DND-41 (cell line): ENCODE data around the gene SCYGR6.
"Not testable (repeated sequence)": the region's sequence is repeated elsewhere in the genome, so short reads cannot be mapped to it uniquely, and the experiment has no call there.

Experiments used
- ATAC-seq: fragments of 200-7000 bp; cut with Tn5 transposase; 3 replicates; pipeline ENCODE4 v1.9.1; 2021; ENCODE audit warnings: low read depth; ENCODE audit not compliant: insufficient read depth
- DNase-seq: peaks from one replicate; pipeline ENCODE4 v3.0.0-alpha.2; 2020
- H2AFZ ChIP-seq: 2 replicates; pipeline ENCODE4 v1.6.0; 2012; ENCODE audit warnings: low read depth, low read length
- H3K27ac ChIP-seq: 2 replicates; pipeline ENCODE4 v1.5.1; 2012; ENCODE audit warnings: low read length, inconsistent platforms
- H3K27me3 ChIP-seq: fragments of 200-600 bp; sonication (generic); 2 replicates; pipeline ENCODE4 v1.6.0; 2012; ENCODE audit warnings: low read length, mild to moderate bottlenecking, inconsistent platforms; ENCODE audit not compliant: insufficient read depth, poor library complexity
- H3K36me3 ChIP-seq: 2 replicates; pipeline ENCODE4 v1.5.1; 2012; ENCODE audit warnings: low read length, inconsistent platforms; ENCODE audit not compliant: insufficient read depth
- H3K4me1 ChIP-seq: 2 replicates; pipeline ENCODE4 v1.5.1; 2012; ENCODE audit warnings: mild to moderate bottlenecking, low read length; ENCODE audit not compliant: insufficient read depth
- H3K4me2 ChIP-seq: 2 replicates; pipeline ENCODE4 v1.6.0; 2012; ENCODE audit warnings: mild to moderate bottlenecking, moderate library complexity, low read length, inconsistent platforms; ENCODE audit not compliant: insufficient read depth
- H3K4me3 ChIP-seq, 2 experiments: fragments of 200-600 bp in 1 of 2; shearing (Covaris generic) in 1 of 2; 2 replicates each; pipeline ENCODE4 v1.5.1; 2012 to 2016; ENCODE audit warnings: inconsistent platforms in 2 of 2, low read length in 2 of 2, mild to moderate bottlenecking in 2 of 2, low read depth in 1 of 2, moderate library complexity in 1 of 2
- H3K79me2 ChIP-seq: 2 replicates; pipeline ENCODE4 v1.6.0; 2012; ENCODE audit warnings: low read length, inconsistent platforms; ENCODE audit not compliant: insufficient read depth
- H3K9ac ChIP-seq: 2 replicates; pipeline ENCODE4 v1.6.0; 2012; ENCODE audit warnings: low read depth, mild to moderate bottlenecking, inconsistent platforms, low read length, moderate library complexity
- H3K9me3 ChIP-seq: 2 replicates; pipeline ENCODE4 v1.5.1; 2012; ENCODE audit warnings: low read length, moderate library complexity, mild to moderate bottlenecking, inconsistent platforms; ENCODE audit not compliant: insufficient read depth, severe bottlenecking
- H4K20me1 ChIP-seq: 2 replicates; pipeline ENCODE4 v1.6.0; 2012; ENCODE audit warnings: low read length; ENCODE audit not compliant: insufficient read depth
- EZH2 ChIP-seq: IDR thresholded peaks from 3 replicates; pipeline ENCODE4 v1.6.1; 2012; ENCODE audit warnings: borderline replicate concordance, low read depth, mild to moderate bottlenecking, moderate library complexity, low read length, inconsistent platforms; ENCODE audit not compliant: severe bottlenecking
- TF ChIP-seq, protein P1 (sequence below): IDR thresholded peaks from 2 replicates; pipeline ENCODE4 v1.5.1; 2012; ENCODE audit warnings: borderline replicate concordance, low read length, moderate library complexity, mild to moderate bottlenecking; ENCODE audit not compliant: poor library complexity, severe bottlenecking; ENCODE audit errors: extremely low read depth

Gene SCYGR6

DNA sequence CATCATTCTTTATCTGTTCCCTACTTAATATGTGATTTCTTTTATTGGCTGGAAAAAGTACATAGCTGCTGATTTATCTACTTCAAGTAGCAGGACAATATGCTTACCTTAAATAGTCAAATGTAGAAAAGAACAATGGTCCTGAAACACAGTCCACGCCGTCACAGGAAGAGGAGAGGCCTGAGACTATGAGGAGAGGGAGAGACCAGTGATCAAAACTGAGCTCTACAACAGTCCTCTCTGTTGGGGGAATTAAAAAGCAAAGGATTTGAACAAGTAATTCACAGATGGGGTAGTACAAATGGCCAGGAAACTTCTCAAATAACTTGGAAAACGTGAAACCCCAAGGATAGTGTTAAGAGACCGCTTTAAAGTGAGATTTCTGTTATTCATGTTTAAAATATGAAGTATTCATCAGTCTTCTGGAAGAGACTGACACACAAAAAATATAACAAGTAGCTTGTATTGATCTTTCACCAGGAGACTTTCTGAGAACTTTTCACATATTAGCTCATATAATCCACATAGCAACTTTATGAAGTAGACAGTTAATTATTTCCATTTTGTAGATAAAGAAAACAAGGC is 41.3 kb upstream of the SCYGR6 start:
- Histone ChIP-seq H2AFZ (no peak overlapping the region), H3K79me2 (no peaks in the 10 kb centered on the region), H3K4me3 (no peak overlapping the region), H4K20me1 (no peaks in the 10 kb centered on the region), H3K27me3 (no peaks in the 10 kb centered on the region), H3K27ac (no peak overlapping the region), H3K36me3 (no peaks in the 10 kb centered on the region), H3K4me1 (no peaks in the 10 kb centered on the region), H3K9me3 (no peaks in the 10 kb centered on the region), H3K9ac (no peak overlapping the region), H3K4me2 (no peak overlapping the region)
- TF ChIP-seq EZH2: no peak
- TF ChIP-seq, protein P1, sequence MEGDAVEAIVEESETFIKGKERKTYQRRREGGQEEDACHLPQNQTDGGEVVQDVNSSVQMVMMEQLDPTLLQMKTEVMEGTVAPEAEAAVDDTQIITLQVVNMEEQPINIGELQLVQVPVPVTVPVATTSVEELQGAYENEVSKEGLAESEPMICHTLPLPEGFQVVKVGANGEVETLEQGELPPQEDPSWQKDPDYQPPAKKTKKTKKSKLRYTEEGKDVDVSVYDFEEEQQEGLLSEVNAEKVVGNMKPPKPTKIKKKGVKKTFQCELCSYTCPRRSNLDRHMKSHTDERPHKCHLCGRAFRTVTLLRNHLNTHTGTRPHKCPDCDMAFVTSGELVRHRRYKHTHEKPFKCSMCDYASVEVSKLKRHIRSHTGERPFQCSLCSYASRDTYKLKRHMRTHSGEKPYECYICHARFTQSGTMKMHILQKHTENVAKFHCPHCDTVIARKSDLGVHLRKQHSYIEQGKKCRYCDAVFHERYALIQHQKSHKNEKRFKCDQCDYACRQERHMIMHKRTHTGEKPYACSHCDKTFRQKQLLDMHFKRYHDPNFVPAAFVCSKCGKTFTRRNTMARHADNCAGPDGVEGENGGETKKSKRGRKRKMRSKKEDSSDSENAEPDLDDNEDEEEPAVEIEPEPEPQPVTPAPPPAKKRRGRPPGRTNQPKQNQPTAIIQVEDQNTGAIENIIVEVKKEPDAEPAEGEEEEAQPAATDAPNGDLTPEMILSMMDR: no peak
- DNase-seq (no peak), ATAC-seq (no peak)

DNA sequence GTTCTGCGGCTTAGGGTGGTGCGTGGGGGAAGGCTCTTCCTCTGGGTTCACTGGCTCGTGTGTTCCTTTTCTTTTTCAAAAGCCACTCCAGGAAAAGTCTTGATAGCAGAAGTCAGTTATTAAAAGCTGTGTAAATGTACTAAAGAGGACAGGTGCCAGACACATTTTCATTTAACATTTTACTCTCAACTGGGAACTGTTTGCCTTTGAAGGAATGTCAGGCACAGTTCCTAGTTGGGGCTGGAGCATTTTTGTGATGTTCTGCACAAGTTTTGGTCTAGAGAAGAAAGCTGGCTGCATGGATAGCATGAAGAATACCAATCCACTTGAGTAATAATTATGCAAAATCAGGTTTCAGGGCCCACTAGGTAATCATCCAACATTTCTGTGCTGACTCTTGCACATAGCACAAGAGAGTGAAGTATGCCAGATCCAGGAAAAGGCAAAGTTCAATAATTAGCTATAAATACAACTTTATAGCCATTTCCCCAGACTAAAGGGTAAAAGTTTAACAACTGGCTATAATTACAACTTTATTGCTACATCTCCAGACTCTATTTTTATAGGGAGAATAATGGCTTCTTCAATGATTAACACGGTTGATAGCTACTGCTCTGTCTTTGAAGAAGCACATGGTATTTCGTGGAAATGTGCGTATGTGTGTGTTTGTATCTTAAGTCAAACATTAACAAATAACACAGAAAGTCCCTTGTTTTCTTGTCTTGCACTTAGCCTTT is 37.4 kb upstream of the SCYGR6 start:
- Histone ChIP-seq H3K4me3 (no peak overlapping the region), H3K36me3 (no peaks in the 10 kb centered on the region), H3K4me1 (no peaks in the 10 kb centered on the region), H2AFZ (no peak overlapping the region), H3K27me3 (no peaks in the 10 kb centered on the region), H4K20me1 (no peaks in the 10 kb centered on the region), H3K79me2 (no peaks in the 10 kb centered on the region), H3K27ac (no peak overlapping the region), H3K9me3 (no peaks in the 10 kb centered on the region), H3K9ac (no peak overlapping the region), H3K4me2 (no peak overlapping the region)
- TF ChIP-seq EZH2: no peak
- TF ChIP-seq, protein P1: no peak
- ATAC-seq (no peak), DNase-seq (no peak)

DNA sequence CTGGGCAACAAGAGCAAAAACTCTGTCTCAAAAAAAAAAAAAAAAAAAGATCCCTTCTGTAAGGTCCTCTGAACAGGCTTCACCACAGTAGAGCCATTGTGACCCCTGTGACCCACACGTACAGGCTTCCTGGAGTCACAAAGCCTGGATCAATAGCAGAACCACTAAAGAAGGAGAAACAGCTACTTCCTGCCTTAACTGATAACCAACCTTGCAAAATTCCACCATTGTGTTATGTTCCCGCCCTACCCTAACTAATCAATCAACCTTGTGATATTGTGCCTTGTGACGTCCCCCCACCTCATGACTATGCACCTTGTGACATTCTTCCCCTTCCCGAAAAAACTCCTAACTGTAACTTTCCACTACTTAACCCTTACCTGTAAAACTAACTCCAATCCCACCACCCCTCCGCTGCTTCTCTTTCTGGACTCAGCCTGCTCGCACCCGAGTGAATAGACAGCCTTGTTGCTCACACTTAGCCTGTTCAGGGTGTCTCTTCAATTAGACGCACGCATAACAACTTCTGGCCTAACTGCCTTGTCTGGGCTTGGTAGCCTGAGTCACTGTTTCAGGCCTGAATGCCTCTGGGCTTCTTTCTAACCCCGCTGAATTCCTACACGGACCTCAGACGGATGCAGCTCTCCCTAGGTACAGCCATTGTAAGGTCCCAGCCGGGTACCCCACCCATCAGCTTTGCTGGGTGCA is 35.0 kb upstream of the SCYGR6 start:
- H3K36me3 ChIP-seq: no peaks in the 10 kb centered on the region
- no peak for DNase-seq
- H3K9ac ChIP-seq: no peak overlapping the region
- no peak overlapping the region for H3K4me3 ChIP-seq
- no peak overlapping the region for H3K27ac ChIP-seq
- TF ChIP-seq, protein P1: no peak
- no peak for TF ChIP-seq EZH2
- no peaks in the 10 kb centered on the region for H3K4me1 ChIP-seq
- no peaks in the 10 kb centered on the region for H3K27me3 ChIP-seq
- no peak overlapping the region for H2AFZ ChIP-seq
- no peaks in the 10 kb centered on the region for H4K20me1 ChIP-seq
- H3K79me2 ChIP-seq: no peaks in the 10 kb centered on the region
- H3K4me2 ChIP-seq: no peak overlapping the region
- H3K9me3 ChIP-seq: no peaks in the 10 kb centered on the region
- ATAC-seq: no peak

DNA sequence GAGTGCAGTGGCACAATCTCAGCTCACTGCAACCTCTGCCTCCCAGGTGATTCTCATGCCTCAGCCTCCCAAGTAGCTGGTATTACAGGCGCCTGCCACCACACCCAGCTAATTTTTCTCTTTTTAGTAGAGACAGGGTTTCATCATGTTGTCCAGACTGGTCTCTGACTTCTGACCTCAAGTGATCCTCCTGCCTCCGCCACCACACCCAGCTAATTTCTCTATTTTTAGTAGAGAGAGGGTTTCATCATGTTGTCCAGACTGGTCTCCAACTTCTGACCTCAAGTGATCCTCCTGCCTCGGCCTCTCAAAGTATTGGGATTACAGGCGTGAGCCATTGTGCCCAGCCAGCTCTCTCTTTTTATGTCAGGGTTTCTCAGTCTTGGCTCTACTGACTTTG is 31.7 kb upstream of the SCYGR6 start:
- not testable (repeated sequence) for H3K79me2 ChIP-seq, H3K36me3 ChIP-seq, DNase-seq, H3K4me2 ChIP-seq, H3K27me3 ChIP-seq, H3K9ac ChIP-seq, H4K20me1 ChIP-seq, H3K4me3 ChIP-seq, H3K27ac ChIP-seq, ATAC-seq, H2AFZ ChIP-seq, H3K9me3 ChIP-seq, H3K4me1 ChIP-seq
